Measurements from ENCODE around the gene C21orf91.

The C21orf91 gene

DNA sequence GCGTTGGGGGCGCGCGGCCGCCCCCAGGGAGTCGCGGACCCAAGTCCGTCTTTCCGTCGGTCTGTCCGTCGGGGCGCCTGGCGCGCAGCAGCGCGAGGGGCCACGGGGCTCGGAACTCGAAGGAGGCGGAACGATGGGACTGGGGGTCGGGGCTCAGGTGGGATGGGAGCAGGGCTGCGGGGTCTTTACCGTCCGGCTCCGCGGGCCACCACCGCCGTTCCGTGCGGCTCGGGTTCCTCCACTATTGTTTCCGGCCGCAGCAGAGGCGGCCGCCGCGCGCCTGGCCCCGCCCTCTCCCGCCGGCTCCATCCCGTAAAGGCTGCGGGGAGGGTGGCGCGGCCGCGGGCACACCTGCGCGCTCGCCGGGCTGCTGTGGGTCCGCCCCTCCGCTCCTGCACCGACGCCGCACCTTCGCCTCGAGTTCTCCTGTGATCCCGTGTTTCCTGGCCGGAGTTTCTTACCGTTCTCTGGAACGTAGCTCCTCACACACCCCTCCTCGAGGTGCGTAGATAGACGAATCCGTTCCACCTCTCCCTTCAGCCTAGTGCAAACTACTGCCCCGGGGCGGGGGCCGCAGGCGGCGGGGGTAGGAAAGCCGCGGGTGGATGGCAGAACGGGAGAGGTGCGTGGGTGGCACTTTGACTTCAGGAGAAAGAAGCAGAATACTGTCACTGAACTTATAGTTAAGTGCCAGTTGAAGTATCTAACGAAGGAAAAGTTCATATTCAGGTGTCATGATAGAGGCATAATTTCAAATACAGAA lies at the start of gene C21orf91:
TSS of gene C21orf91 (minus strand) at position 243 of the 763 bp plus-strand sequence. CDS start 1,038 bp downstream, outside the sequence.
- DNase-seq, result peak; percentile 87

- no peak for DNase-seq
These were observed 47.4 kb upstream of the C21orf91 start for GRCh38 chr21:17866590-17866989.

DNA sequence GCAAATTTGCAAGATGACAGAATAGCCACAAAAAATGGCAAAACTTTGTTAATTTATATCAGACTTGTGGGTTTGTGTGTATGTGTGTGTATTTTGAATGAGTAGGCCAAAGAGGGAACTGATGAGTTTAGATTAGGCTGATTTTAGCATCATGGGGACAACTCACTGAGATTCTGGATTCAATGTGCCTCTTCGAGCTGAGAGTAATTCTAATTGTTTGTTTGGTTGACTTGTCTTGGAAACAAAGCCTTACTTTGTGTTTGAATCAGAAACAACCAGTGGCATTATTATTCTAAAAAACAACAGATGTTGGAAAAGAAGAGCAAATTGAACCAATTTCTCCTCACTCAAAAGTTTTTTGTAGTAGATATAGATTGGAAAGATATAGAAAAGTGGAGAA lies 40.5 kb upstream of the C21orf91 start:
- DNase-seq, result no peak

DNA sequence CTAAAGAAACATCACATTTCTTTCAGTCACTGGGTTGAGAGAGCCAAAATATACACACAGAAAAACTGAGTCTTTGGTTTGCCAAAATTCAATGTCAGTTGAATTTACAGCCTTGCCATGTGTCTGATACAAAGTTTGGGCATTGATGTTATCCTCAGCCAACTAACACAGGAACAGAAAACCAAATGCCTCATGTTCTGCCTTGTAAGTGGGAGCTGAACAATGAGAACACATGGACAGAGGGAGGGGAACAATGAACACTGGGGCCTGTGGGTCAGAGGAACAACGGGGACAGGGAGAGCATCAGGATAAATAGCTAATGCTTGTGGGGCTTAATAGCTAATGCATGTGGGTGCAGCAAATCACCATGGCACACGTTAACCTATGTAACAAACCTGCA lies 39.6 kb upstream of the C21orf91 start:
- DNase-seq, result no peak

GRCh38 chr21:17854745-17855144 lies 35.6 kb upstream of the C21orf91 start:
- no peak for DNase-seq

GRCh38 chr21:17853393-17854275 lies 34.5 kb upstream of the C21orf91 start:
- DNase-seq, result no peak

DNA sequence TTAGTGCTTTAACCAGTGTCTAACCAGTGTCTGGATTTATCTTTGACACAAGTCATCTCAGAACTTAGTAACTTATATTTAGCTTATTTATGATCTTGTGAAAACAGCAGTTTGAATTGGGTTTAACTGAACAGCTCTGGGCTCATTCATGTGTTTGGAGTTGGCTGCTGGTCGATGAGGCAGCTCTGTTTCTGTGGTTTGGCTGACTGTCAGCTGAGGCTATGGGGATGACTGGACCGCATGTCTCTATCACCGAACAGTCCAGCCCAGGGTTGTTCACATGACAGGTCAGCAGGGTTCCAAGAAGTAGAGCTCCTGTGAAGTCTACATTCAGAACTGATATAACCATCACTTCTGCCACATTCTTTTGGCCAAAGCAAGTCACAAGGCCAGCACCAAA lies 29.1 kb upstream of the C21orf91 start:
- DNase-seq, result no peak

DNA sequence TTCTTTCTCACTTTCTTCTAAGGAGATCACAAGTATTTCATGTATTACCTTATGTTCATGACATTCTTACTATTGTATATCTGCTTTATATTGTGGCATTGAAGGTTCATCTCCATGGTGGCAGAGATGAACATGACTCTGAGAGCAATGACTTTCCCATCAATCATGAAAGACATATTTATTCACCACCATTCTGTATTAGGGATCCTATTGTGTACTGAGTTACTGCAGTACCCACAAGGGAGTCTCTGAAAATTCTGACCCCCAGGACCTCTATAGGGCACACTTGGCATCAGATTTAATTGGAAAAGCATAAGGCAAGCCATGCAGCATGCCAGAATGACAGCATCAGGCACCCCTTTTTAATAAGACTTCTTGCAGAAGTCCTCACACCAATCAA lies 21.9 kb upstream of the C21orf91 start:
- DNase-seq, result no peak

DNA sequence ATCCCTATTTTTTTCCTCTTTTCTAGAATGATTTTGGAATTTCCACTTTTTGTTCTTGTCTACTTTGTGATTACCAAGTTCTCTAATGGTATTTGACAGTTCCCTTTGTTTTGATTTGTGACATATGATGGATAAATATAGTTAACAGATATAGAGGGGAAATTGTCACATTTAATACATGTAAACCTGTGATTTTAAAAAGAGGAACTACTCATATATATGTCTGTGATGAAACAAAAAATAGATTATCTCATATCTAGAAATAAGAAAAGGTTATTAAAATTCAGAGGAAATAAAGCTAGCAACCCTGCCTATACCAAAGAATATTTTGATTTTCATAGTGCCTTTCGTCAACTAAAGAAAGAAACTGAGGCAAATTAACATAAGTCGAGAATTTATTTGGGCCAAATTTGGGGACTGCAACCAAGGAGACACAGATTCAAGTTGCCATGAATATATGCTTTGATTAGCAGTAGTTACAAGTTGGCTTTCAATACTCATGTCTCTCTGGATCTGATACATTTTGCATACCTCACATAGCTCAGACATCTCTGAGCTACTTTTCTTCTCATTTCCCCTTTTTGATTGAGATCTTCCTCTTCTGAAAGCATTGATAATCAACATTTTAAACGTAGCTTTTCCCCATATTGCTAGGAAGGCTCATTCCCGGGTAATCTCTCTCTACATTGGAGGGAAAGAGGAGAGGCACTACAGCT lies 15.6 kb upstream of the C21orf91 start:
- DNase-seq, result no peak

DNA sequence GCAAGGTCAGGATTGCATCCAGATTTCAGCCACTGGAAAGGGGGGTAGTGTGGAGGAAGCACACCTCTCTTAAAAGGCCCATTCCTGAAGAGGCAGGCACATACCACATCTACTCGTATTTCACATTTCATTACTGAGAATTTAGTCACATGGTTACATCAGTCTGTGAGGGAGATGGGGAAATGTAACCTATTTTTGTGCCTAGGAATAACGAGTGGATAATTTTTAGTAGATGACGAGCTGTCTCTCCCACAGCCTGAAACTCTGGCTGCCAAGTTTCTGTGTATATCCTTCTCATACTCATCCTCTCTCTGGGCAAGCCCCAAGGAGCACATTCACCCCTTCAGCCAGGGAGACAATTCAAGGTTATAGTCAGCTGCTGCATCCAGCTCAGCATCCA lies 10.3 kb upstream of the C21orf91 start:
- no peak for DNase-seq

DNA sequence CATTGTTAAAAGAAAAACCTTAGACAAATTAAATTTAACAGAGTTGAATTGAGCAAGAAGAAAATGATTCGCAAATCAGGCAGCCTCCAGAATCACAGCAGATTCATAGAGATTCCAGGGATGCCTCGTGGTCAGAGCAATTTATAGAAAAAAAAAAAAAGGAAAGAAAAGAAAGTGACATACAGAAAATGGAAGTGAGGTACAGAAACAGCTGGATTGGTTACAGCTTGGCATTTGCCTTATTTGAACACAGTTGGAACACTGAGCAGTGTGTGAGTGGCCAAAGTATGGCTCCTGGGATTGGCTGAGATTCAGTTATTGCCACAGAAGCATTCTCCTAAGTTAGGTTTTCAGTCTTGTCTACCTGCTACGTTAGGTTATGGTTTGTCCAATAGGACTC lies 9.1 kb upstream of the C21orf91 start:
- DNase-seq, result no peak

DNA sequence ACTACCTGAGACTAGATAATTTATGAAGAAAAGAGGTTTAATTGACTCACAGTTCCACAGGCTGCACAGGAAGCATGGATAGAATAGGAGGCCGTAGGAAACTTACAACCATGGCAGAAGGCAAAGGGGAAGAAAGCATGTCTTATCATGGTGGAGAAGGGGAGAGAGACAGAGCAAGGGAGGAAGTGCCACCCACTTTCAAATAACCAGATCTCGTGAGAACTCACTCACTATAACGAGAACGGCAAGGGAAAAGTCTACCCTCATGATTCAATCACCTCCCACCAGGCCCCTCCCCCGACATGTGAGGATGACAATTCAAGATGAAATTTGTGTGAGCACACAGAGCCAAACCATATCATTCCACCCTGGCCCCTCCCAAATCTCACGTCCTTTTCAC lies 4.7 kb upstream of the C21orf91 start:
- DNase-seq, result no peak

DNA sequence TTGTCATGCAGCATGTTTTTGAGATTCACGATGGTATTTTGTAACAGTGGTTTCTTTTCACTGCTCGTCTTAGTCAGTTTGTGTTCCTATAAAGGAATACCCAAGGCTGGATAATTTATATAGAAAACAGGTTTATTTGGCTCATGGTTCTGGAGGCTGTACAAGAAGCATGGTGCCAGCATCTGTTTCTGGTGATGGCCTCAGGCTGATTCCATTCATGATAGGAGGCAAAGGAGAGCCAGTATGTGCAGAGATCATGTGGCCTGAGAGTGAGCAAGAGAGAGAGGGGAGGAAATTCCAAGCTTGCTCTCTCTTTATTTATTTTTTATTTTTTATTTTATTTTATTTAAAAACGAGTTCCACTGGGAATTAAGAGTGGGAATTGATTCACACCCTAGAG lies 2.0 kb upstream of the C21orf91 start:
- no peak for DNase-seq

DNA sequence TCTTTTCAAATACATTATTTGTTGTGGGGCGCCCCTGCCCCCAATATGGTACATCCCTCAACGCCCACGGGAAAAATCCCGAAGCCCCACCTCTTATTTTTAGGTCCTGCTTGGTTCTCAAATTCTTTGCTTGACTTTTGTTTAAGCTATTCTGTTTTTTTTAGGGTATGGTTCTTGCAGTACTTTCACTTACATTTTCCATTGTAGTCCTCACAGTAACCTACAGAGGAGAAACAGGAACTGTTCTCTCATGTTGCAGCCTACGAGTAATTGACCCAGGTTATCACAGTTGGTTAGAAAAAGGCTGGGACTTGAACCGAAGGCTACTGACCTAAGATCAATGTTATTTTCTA lies 697 bp upstream of the C21orf91 start:
- no peak for DNase-seq

DNA sequence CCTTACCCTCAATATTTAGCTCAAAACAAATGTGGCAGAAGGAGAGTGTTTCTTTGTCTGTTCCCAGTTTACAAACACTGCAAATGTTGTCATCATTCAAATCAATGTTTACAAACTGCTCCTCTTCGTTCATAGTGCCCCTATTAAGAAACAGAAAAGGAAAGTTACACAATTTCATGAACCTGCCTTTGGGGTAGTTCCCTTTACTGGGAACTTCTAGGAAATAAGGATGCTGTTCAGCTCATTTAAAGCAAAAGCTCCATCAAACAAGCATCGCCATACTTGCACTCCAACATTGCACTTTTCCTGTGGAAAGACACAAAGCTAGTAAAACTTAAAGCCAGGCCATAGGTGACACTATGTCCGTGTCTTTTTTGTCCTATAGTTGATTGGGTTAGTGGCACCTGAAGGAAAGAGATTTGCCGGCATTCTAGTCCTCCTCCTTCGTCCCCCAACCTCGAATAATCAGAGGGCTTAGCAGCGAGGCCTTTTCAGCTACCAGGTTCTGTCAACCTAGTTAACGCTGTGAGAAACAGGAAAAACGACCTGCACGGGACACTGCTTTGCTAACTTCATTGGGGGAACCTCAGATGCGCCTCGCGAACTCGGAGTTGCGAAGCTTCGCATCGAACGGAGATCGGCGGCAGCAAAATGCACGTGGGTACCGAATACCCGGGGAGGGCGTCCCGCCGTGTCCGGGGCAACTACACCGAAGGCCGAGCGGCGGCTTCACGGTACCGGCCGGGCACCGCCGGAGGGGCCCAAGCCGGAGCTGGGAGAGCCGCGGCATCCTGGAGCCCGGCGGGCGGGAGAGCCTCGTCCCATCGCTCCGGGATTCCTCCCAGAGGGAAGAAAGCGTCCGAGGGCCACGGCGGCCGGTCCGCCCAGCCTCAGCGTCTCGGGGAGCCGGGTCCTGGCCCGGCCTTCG lies 706 bp downstream of the C21orf91 start:
- DNase-seq, result peak; percentile 52

- no peak for DNase-seq
These were observed 5.8 kb downstream of the C21orf91 start for GRCh38 chr21:17813353-17813752.

DNA sequence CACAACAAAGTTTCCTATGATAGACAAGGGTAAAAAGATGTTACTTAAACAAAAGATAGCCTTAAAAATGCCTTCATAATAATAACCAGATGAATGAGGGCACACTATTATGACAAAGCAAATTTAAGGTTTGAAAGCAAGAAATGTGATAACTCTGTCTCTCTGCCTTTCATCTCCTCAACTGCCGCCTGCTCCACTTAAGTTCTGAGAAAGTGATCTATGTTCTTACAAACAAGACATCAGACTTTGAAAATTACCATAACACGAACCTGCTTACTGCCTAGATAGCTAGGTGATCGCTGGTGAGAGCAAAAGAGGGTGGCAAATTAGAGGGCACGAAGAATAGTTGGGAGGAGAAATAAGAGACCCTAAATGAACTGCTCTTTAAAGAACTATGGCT lies 13.2 kb downstream of the C21orf91 start:
- no peak for DNase-seq

GRCh38 chr21:17803536-17803935 lies 15.6 kb downstream of the C21orf91 start:
- DNase-seq, result no peak

DNA sequence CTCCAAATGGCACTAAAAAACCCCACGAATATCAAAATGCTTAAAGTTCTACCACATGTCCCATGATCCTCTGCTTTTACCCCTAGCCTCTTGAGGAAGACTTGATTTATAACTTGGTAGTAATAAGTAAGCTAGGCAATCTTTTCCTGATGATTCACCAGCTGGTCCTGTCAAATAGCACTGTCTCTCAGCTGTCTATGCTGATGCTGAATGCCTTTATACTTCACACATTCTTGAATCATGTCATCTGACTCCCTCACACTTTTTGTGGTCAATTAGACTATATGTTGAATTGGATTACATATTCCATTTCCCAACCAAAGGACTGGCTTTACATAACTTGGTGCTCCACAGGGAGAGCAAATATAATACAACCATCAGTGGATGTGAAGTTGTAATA lies 16.6 kb downstream of the C21orf91 start:
- no peak for DNase-seq

DNA sequence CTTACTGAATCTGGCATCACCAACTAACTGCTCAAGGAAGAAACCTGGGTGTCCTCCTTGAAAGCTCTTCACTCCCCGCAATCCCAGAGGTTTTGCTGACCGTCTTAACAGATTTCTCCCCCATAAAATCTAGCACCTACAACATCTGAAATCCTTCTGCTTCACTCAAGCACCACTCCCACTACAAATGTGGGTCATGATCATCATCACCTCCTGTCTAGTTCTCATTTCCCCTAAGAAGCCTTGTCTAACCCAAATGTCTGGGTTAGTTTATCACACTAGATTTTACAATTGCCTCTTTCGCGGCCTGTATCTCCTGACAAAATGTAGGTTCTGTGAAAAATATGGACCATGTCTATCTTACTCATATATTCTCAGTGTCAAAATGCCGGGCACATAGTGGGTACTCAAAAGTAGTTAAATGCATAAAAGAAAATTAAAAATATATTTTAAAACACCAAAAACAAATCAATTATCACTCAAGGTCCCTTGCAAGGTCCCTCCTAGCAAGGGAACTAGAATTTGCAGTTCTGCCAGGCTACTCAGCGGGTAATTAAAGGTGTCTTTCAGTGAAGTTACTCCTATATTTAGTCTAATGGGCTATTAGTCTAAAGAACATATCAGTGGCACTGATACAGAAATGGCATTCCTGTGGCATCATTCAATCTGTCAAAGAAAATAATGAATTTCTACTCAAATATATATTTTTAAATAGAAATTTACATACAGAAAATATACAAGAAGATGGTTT lies 19.6 kb downstream of the C21orf91 start:
- no peak for DNase-seq

GRCh38 chr21:17798796-17799195 lies 20.4 kb downstream of the C21orf91 start:
- no peak for DNase-seq

- DNase-seq, result no peak
These were observed 21.2 kb downstream of the C21orf91 start for GRCh38 chr21:17797967-17798366.
